Uterus (tissue), 2 donors: ENCODE measurements around the gene PLPP6.

ENCODE experiments used
- POLR2A ChIP-seq, 2 donors: fragments of 450-650 bp; IDR thresholded peaks; one replicate each; pipeline ENCODE4 v1.6.1; 2016; ENCODE audit warnings: antibody characterized with exemption in 2 of 2, mild to moderate bottlenecking in 1 of 2, moderate library complexity in 1 of 2
- TF ChIP-seq, protein P1 (sequence below), 4 experiments: fragments of 200-600 bp in 2 of 4; fragments of 450-650 bp in 2 of 4; sonication (generic) in 2 of 4; IDR thresholded peaks; one replicate each; pipeline ENCODE4 v1.5.1; 2016 to 2019; ENCODE audit warnings: antibody characterized with exemption in 4 of 4, mild to moderate bottlenecking in 2 of 4, moderate library complexity in 1 of 4

- TF ChIP-seq, protein P1, sequence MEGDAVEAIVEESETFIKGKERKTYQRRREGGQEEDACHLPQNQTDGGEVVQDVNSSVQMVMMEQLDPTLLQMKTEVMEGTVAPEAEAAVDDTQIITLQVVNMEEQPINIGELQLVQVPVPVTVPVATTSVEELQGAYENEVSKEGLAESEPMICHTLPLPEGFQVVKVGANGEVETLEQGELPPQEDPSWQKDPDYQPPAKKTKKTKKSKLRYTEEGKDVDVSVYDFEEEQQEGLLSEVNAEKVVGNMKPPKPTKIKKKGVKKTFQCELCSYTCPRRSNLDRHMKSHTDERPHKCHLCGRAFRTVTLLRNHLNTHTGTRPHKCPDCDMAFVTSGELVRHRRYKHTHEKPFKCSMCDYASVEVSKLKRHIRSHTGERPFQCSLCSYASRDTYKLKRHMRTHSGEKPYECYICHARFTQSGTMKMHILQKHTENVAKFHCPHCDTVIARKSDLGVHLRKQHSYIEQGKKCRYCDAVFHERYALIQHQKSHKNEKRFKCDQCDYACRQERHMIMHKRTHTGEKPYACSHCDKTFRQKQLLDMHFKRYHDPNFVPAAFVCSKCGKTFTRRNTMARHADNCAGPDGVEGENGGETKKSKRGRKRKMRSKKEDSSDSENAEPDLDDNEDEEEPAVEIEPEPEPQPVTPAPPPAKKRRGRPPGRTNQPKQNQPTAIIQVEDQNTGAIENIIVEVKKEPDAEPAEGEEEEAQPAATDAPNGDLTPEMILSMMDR (IDR thresholded peaks at IDR 0.05): no peak
- TF ChIP-seq POLR2A (IDR thresholded peaks at IDR 0.05): no peak
Measured at GRCh38 chr9:4691795-4692194, 29.7 kb downstream of the PLPP6 start.
